Testis (tissue), 2 donors: Measurements from ENCODE around the gene DDAH2.

Experiments
- CTCF ChIP-seq, 3 experiments: fragments of 450-650 bp in 2 of 3; fragments of 200-600 bp in 1 of 3; sonication (generic) in 1 of 3; IDR thresholded peaks; one replicate each; pipeline ENCODE4 v1.5.1; 2016 to 2019; ENCODE audit warnings: antibody characterized with exemption in 3 of 3, mild to moderate bottlenecking in 2 of 3, moderate library complexity in 1 of 3
- POLR2A ChIP-seq: fragments of 450-650 bp; IDR thresholded peaks from one replicate; pipeline ENCODE4 v1.6.1; 2017; ENCODE audit warnings: antibody characterized with exemption, mild to moderate bottlenecking, moderate library complexity

- TF ChIP-seq CTCF (IDR thresholded peaks at IDR 0.05): no peak
- TF ChIP-seq POLR2A: no peak
Observed at GRCh38 chr6:31692353-31692752, 36.7 kb downstream of the DDAH2 start.
